GM18505 (cell line): ENCODE measurements around the gene CERS1.
"Not testable (repeated sequence)": the region's sequence is repeated elsewhere in the genome, so short reads cannot be mapped to it uniquely, and the experiment has no call there.

Source experiments
- ATAC-seq: cut with Tn5 transposase; IDR thresholded peaks from one replicate; pipeline ENCODE4 v1.9.1; 2021; ENCODE audit not compliant: unreplicated experiment
- POLR2A ChIP-seq: IDR thresholded peaks from 4 replicates; pipeline ENCODE4 v1.6.1; 2011; ENCODE audit warnings: borderline replicate concordance; ENCODE audit not compliant: insufficient read depth, insufficient read length; ENCODE audit errors: extremely low read depth

Gene CERS1

GRCh38 chr19:18929311-18929710 is 33.4 kb upstream of the CERS1 start:
- no peak for TF ChIP-seq POLR2A
- no peak for ATAC-seq

GRCh38 chr19:18928018-18928805 is 32.3 kb upstream of the CERS1 start:
- no peak for TF ChIP-seq POLR2A
- ATAC-seq = no peak

- no peak for ATAC-seq
- TF ChIP-seq POLR2A = no peak
Observed at GRCh38 chr19:18924684-18925213, 28.8 kb upstream of the CERS1 start.

- ATAC-seq = no peak
- no peak for TF ChIP-seq POLR2A
Observed at GRCh38 chr19:18922228-18922985, 26.4 kb upstream of the CERS1 start.

GRCh38 chr19:18921593-18921992 is 25.6 kb upstream of the CERS1 start:
- TF ChIP-seq POLR2A = no peak
- no peak for ATAC-seq

- ATAC-seq = no peak
- TF ChIP-seq POLR2A = no peak
Observed at GRCh38 chr19:18920400-18920799, 24.4 kb upstream of the CERS1 start.

GRCh38 chr19:18919900-18920214 is 23.9 kb upstream of the CERS1 start:
- ATAC-seq = no peak
- TF ChIP-seq POLR2A = no peak

GRCh38 chr19:18919086-18919899 is 23.3 kb upstream of the CERS1 start, which contains the start of the genes COPE and DDX49:
COPE (minus strand) TSS chr19:18919387; CDS start chr19:18919348, 39 bp downstream.
DDX49 (plus strand) TSS chr19:18919715; CDS start chr19:18919742, 27 bp downstream.
- TF ChIP-seq POLR2A = peak; percentile 97
- peak; percentile 93 for ATAC-seq

- ATAC-seq = not testable (repeated sequence)
Observed at GRCh38 chr19:18917593-18917992, 21.6 kb upstream of the CERS1 start.

- TF ChIP-seq POLR2A = no peak
- no peak for ATAC-seq
Observed at GRCh38 chr19:18915639-18916038, 19.7 kb upstream of the CERS1 start.

- TF ChIP-seq POLR2A = no peak
- no peak for ATAC-seq
Observed at GRCh38 chr19:18913466-18913865, 17.5 kb upstream of the CERS1 start.

GRCh38 chr19:18912933-18913332 is 17.0 kb upstream of the CERS1 start:
- no peak for TF ChIP-seq POLR2A
- ATAC-seq = no peak

- no peak for ATAC-seq
- TF ChIP-seq POLR2A = no peak
Observed at GRCh38 chr19:18910801-18911436, 15.0 kb upstream of the CERS1 start.
